T47D (cell line): ENCODE measurements around the gene KIAA0232.

Source experiments
- DNase-seq, 2 experiments: peaks; one replicate each; pipeline versions ENCODE4 v3.0.0 to v3.0.0-alpha.2; 2011 to 2012; ENCODE audit warnings: low read depth in 1 of 2, low spot score in 1 of 2
- JUND ChIP-seq: IDR thresholded peaks from 2 replicates; pipeline ENCODE4 v1.6.1; 2012; ENCODE audit warnings: low read depth
- in situ Hi-C: cut with HindIII; loops from 2 replicates; pipeline ENCODE4 v1.10.0; 2016; ENCODE audit warnings: low sequenced_read_pairs, low pct_unique_long_range_greater_than_20kb

The KIAA0232 gene

DNA sequence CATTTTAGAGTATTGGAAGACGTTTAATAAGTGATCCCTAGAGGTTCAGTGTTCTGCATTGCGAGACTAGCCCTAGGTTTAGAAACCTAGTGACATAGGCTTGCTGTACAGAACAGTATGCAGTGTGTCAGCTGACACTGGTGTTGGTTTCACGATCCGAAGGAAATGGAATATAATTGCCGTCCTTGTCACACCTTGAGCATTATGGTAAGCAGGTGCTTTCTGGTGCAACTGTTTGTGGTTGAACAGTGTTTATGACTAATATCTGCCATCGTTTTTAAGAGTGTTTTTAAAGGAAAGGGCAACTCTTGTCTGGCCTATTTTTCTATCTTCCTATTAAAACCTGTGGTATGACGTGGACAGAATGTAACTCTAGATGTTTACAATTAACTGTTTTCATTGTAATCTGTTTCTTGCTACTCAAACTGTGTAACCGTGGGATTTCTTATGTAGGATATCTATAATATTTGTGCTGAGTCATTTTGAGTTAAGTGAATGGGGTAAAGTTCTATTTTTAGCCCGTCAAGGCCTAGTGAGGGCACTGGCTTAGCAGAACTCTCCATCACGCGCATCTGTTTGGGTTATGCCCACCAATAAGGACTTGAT is 73.3 kb downstream of the KIAA0232 start:
- DNase-seq: no peak
- no peak for TF ChIP-seq JUND
- in situ Hi-C loops: no loop called here

DNA sequence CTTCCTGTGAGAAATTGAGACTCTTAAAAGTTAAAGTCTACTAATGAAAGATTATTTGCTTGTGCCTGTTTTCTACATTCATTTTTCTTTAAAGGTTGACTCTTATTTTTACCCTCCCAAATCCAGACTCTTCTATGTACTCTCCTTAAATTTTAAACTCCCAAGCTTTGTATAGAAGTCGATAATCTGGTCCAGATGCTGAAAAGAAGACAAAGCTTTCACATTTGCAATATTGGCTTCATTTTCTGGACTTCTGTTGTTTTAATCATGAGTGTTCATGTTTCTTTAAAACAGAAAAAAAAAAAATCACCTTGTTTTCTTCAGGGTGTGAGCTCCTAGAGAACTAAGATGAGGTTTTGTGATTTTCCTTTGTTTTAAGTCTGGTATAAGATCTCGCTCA is 73.9 kb downstream of the KIAA0232 start:
- in situ Hi-C loops: no loop called here
- no peak for DNase-seq
- no peak for TF ChIP-seq JUND

DNA sequence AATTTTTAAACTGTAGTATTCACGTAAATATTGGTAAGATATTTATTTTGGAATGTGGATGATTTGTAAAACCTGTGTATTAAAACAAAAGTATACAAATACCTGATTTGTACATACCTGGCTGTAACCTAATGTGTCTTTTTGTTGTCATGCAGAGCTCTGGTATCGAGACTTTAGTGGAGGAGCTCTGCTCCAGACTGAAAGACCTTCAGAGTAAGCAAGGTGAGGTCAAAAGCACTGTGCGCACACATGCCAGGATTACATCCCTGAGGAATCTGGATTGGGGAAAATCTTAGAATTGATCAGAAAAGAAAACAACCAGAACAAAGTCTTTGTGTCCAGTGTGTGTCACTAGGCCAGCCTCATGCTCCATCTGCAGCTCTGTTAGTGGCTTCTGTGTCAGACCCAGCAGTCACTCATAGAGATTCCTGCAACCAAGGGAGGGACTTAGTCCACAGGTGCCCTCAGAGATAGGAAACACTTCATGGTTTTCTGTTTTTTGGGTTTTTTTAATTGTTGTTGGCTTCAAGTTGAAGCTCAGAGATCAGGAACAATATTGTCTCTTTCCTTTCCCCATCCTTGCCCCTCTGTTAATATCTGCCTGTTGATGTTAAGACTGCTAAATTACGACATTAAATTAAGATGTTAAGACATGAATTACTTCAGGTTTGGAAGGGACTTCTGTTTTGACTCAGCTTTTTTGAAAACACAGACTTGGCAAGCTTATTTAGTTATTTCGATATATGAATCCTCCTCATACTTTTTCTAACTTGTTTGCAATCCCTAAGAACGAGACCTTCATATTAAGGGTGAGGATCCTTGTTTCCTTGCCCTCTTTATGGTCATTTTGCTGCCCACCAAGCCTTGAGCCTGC is 74.7 kb downstream of the KIAA0232 start:
- DNase-seq: no peak
- no peak for TF ChIP-seq JUND
- in situ Hi-C loops: no loop called here

DNA sequence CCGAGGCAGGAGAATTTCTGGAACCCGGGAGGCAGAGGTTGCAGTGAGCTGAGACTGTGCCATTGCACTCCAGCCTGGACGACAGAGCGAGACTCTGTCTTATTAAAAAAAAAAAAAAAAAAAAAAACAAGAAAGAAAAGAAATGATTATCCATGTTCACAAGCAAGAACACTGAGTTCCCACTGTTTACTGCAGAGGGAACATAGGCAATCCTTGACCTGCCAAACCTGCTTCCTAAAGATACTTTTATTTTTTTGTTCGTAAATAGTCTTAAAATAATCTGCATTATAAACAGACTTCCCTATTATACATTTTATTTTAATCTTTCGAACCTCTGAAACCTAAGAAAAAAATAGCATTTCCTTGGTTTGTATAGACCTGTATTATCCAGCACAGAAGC is 76.5 kb downstream of the KIAA0232 start:
- no peak for DNase-seq
- no peak for TF ChIP-seq JUND
- in situ Hi-C loops: no loop called here

DNA sequence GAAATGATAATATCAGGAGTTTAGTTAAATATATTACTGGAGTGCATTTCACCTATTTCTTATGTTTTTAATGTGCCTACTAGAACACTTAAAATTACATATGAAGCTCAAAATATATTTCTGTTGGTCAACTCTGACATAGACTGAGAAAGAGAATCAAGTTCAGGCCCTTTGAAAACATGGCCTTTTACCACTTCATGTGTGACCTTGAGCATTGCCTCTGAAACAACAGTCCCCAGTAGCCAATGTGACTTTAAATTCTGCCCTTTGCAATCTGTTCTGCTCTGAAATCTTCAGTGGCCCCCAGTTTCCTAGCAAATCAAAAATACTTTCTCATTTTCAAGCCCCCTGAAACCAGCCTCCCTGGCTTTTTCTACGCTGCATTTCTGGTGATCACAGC is 77.0 kb downstream of the KIAA0232 start:
- in situ Hi-C loops: no loop called here
- no peak for TF ChIP-seq JUND
- DNase-seq: no peak

DNA sequence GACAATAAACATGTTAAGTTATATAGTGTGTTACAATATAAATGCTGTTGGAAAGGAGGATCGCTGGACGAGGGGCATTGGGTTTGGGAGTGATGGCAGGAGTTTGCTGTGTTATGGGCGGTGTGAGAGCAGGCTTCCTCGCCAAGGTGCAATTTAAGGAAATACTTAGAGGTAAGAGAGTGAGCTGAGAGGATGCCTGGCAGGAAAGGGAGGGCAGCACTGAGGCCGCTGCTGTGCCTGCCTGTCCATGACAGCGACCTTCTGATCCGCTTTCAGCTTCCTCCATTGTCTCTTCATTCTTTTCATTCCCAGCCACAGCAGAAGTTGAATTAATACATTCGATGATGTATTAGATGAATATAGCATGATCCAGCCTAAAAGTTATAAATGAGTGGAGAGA is 85.9 kb downstream of the KIAA0232 start:
- in situ Hi-C loops: no loop called here
- no peak for TF ChIP-seq JUND
- DNase-seq: no peak

DNA sequence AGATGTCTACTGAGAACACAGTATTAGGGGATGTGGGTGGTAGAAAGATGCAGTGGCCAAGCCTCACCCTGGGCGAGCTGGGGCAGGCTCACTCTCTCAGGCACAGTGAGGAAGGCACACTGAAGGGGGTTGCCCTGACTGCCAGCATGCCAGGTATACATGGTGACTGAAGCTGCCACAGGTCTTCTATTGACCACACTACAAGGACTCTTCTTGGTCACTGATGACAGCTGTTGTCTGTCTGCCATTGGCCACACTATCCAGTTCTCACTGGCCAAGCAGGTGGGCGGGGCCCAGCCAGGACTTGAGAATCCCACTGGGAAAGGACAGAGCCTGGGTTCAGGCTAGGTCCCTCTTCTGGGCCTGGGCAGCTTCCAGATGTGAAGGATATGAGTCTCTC is 87.4 kb downstream of the KIAA0232 start:
- TF ChIP-seq JUND: no peak
- in situ Hi-C loops: no loop called here
- no peak for DNase-seq

DNA sequence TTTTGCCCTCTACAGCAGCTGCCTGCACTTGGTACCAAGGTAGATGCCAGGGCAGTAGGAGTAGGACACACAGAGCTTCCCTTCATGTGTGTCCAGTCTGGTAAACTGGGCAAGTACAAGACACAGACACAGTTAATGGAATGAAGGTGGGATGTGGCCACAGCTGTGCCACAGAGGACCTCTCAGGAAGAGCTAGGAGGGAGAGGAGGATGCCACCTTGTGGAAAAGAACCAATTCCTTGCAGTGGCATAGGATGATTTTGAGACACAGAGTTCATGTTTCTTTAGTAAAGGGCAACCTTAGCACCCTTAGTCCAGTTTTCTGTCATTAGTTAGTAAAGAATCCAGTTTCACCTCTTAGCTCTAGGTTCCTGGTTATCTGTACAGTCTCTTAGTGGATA is 90.8 kb downstream of the KIAA0232 start:
- in situ Hi-C loops: no loop called here
- no peak for TF ChIP-seq JUND
- peak in 1 of 2 experiments; percentile 37 for DNase-seq

DNA sequence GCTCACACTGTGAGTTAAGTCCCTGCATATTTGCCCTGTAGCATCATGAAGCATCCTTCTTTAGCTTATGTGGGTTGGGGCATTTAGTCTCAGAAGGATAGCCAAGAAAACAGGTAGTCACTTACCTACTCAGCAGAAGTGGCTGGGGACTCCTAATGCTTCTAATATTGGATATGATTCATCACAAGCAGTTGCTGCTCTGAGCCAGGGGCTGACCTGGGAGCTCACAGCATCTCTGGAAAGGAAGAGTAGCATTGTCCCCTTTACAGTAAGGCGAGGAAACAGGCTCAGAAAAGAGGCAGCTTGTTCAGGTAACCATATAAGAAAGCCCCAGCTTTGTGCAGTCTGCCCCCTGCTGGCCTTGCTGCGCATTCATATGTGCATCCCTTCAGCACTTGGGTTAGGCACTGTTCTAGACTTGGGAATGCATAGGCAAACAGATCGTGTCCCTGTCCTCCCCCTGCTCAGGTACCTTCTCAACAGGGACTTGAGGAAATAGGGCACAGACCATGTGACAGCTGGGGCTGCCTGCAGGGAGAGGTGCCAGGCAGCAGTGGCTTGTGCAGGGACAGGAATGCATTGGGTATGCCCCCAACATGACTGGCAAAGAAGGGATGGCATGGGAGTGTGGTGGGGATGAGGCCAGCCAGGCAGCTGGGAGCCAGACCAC is 91.4 kb downstream of the KIAA0232 start:
- in situ Hi-C loops: no loop called here
- peak; percentile 13 to 65 for DNase-seq

DNA sequence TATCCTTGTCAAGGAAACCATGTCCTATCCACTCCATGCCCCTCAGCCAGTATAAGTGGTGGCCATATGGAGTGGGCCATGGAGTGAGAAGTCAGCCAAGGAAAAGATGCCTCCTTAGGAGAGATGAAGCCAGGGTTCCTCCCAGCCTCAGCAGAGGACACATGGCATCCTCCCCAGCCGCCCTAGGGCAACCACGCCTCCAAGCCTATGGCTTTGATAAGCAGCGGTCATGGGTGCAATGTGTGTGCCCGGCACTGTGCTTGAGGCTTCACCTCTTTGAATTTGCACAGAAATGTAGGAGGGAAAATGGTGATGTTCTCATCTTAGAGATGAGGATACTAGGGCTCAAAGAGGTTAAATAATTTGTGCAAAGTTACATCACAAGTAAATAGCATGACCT is 92.5 kb downstream of the KIAA0232 start:
- in situ Hi-C loops: no loop called here
- TF ChIP-seq JUND: no peak
- no peak for DNase-seq

More for the DNA sequence above, 91.4 kb downstream of the KIAA0232 start:
- no peak for TF ChIP-seq JUND

DNA sequence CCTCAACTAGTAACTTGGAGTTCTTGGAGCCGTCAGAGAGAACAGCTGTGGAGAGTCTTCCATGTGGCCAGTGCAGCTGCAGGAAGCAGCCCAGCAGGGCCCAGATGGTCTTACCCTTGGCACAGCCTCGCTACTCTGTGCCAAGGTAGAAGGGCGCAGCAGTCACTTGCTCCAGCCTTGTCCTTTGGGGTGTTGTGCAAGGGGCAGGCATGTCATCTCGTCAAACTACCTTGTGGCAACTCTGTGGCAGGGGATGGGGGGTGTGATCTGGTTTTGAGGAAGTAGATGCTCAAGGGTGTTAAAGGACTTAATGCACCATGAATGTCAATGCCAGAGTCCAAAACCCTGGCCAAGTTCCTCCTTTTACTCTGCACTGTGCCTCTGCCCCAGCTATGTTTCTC is 92.9 kb downstream of the KIAA0232 start:
- no peak for DNase-seq
- no peak for TF ChIP-seq JUND
- in situ Hi-C loops: no loop called here

DNA sequence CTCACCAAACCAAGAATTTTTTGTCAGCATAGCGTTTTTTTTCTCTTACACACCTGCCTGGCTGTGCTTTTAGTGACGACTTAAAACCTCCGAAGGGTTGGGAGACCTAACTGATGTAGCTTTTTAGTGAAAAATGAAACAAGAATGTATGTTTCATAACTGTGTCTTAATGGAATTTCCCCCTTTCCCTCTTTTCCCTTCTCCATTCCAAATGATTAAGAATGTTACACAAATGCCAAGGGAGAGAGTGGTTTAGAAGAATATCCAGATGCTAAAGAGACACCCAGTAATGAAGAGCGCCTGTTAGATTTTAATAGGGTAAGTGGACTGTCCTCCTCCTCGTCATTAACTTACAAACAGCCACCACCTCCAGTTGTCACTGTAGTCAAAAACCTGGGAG is 93.9 kb downstream of the KIAA0232 start:
- DNase-seq: no peak
- in situ Hi-C loops: no loop called here
- TF ChIP-seq JUND: no peak

DNA sequence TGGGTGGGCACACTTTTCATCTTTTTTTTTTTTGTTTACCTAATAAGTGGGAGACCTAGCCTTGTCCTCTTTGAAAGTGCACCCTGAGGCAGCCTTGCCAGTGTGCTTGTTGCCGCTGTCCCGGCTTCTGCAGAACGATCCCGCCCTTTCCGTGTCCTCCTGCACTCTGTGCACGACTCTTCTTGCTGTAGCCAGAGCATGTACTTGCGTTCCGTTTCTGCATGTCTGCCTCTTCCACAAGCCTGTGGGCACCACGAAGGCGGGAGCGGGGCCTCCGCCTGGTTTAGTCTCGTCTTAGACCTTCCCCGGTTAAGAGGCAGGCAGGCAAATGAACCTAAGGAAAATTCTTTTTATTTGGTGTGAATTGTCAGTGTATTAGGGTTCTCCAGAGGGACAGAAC is 94.5 kb downstream of the KIAA0232 start:
- in situ Hi-C loops: no loop called here
- no peak for TF ChIP-seq JUND
- no peak for DNase-seq
